Glomerular endothelial cell (primary cell): ENCODE results near the gene ZFHX2. TPM values are rescaled to one million over a fixed set of nuclear protein-coding genes. Genes with fewer than 3 reads are reported as not detected.
"Not testable (repeated sequence)": the region's sequence is repeated elsewhere in the genome, so short reads cannot be mapped to it uniquely, and the experiment has no call there.

Experiments
- DNase-seq: peaks from one replicate; pipeline ENCODE4 v3.0.0-alpha.2; 2011; ENCODE audit warnings: low read depth, low spot score; ENCODE audit errors: extremely low read depth
- total RNA-seq: library from RNA; depleted of rRNA; stranded (reverse); fragments of >200 nt; gene quantifications from 2 replicates; pipeline ENCODE4 v1.2.3, GENCODE V29; 2015

The ZFHX2 gene
- total RNA-seq, 1 donor from 2014 or later: 0.93 TPM

GRCh38 chr14:23544511-23545447, 6.8 kb downstream of the ZFHX2 start:
- no peak for DNase-seq

- DNase-seq: no peak
These were observed 8.2 kb downstream of the ZFHX2 start for GRCh38 chr14:23543403-23543802.

- DNase-seq: no peak
These were observed 9.3 kb downstream of the ZFHX2 start for GRCh38 chr14:23542261-23542660.

GRCh38 chr14:23540141-23540469, 11.5 kb downstream of the ZFHX2 start:
- no peak for DNase-seq

GRCh38 chr14:23539248-23540140, 12.1 kb downstream of the ZFHX2 start:
- no peak for DNase-seq

- no peak for DNase-seq
These were observed 12.8 kb downstream of the ZFHX2 start for GRCh38 chr14:23538785-23539184.

- DNase-seq: no peak
These were observed 13.4 kb downstream of the ZFHX2 start for GRCh38 chr14:23538050-23538718.

- no peak for DNase-seq
These were observed 14.1 kb downstream of the ZFHX2 start for GRCh38 chr14:23537351-23538049.

- not testable (repeated sequence) for DNase-seq
These were observed 14.7 kb downstream of the ZFHX2 start for GRCh38 chr14:23536906-23537305.

- DNase-seq: no peak
These were observed 15.1 kb downstream of the ZFHX2 start for GRCh38 chr14:23536494-23536893.

- DNase-seq: no peak
These were observed 15.6 kb downstream of the ZFHX2 start for GRCh38 chr14:23535943-23536342.

GRCh38 chr14:23533652-23534435, 17.7 kb downstream of the ZFHX2 start:
- DNase-seq: no peak

- DNase-seq: no peak
These were observed 18.9 kb downstream of the ZFHX2 start for GRCh38 chr14:23532658-23533057.

- no peak for DNase-seq
These were observed 20.2 kb downstream of the ZFHX2 start for GRCh38 chr14:23531391-23531790.

- no peak for DNase-seq
These were observed 21.1 kb downstream of the ZFHX2 start for GRCh38 chr14:23530375-23531055.

GRCh38 chr14:23529016-23529415, 22.5 kb downstream of the ZFHX2 start:
- no peak for DNase-seq

- DNase-seq: no peak
These were observed 23.0 kb downstream of the ZFHX2 start for GRCh38 chr14:23528555-23528954.

GRCh38 chr14:23525611-23526010, 26.0 kb downstream of the ZFHX2 start:
- no peak for DNase-seq

GRCh38 chr14:23524954-23525353, 26.6 kb downstream of the ZFHX2 start:
- DNase-seq: no peak
